ENCODE data around the gene FAM163A. TPM values are rescaled to one million over a fixed set of nuclear protein-coding genes. Genes with fewer than 3 reads are reported as not detected.

Gene FAM163A
- polyA plus RNA-seq, 3 donors: 0.90 to 2.1 (median 1.0) TPM

- no peak for DNase-seq (ENCODE audit: extremely low read depth in 1 of 11, low read depth in 9 of 11, low spot score in 4 of 11)
Measured at GRCh38 chr1:179808503-179808902, 65.4 kb downstream of the FAM163A start.

GRCh38 chr1:179809506-179810366 lies 66.6 kb downstream of the FAM163A start:
- peak in 8 of 11 donors; percentile 51 to 75 (median 68) for DNase-seq (ENCODE audit: extremely low read depth in 1 of 11, low read depth in 9 of 11, low spot score in 4 of 11)

GRCh38 chr1:179810367-179810715 lies 67.2 kb downstream of the FAM163A start:
- no peak for DNase-seq (ENCODE audit: extremely low read depth in 1 of 11, low read depth in 9 of 11, low spot score in 4 of 11)

GRCh38 chr1:179812501-179813292 lies 69.6 kb downstream of the FAM163A start:
- DNase-seq (ENCODE audit: extremely low read depth in 1 of 11, low read depth in 9 of 11, low spot score in 4 of 11): no peak

- no peak for DNase-seq (ENCODE audit: extremely low read depth in 1 of 11, low read depth in 9 of 11, low spot score in 4 of 11)
Measured at GRCh38 chr1:179813626-179814545, 70.8 kb downstream of the FAM163A start.

- DNase-seq (ENCODE audit: extremely low read depth in 1 of 11, low read depth in 9 of 11, low spot score in 4 of 11): no peak
Measured at GRCh38 chr1:179814546-179814838, 71.4 kb downstream of the FAM163A start.

- DNase-seq (ENCODE audit: extremely low read depth in 1 of 11, low read depth in 9 of 11, low spot score in 4 of 11): no peak
Measured at GRCh38 chr1:179815641-179816040, 72.5 kb downstream of the FAM163A start.

- no peak for DNase-seq (ENCODE audit: extremely low read depth in 1 of 11, low read depth in 9 of 11, low spot score in 4 of 11)
Measured at GRCh38 chr1:179816196-179816960, 73.3 kb downstream of the FAM163A start.

GRCh38 chr1:179817056-179817455 lies 74.0 kb downstream of the FAM163A start:
- DNase-seq (ENCODE audit: extremely low read depth in 1 of 11, low read depth in 9 of 11, low spot score in 4 of 11): no peak

GRCh38 chr1:179817789-179818188 lies 74.7 kb downstream of the FAM163A start:
- no peak for DNase-seq (ENCODE audit: extremely low read depth in 1 of 11, low read depth in 9 of 11, low spot score in 4 of 11)

- no peak for DNase-seq (ENCODE audit: extremely low read depth in 1 of 11, low read depth in 9 of 11, low spot score in 4 of 11)
Measured at GRCh38 chr1:179818260-179818659, 75.2 kb downstream of the FAM163A start.

- DNase-seq (ENCODE audit: extremely low read depth in 1 of 11, low read depth in 9 of 11, low spot score in 4 of 11): peak in 1 of 11 donors; percentile 27
Measured at GRCh38 chr1:179818743-179819173, 75.7 kb downstream of the FAM163A start.

GRCh38 chr1:179820226-179820970 lies 77.3 kb downstream of the FAM163A start:
- no peak for DNase-seq (ENCODE audit: extremely low read depth in 1 of 11, low read depth in 9 of 11, low spot score in 4 of 11)

- DNase-seq (ENCODE audit: extremely low read depth in 1 of 11, low read depth in 9 of 11, low spot score in 4 of 11): no peak
Measured at GRCh38 chr1:179821524-179821923, 78.4 kb downstream of the FAM163A start.

GRCh38 chr1:179822065-179822464 lies 79.0 kb downstream of the FAM163A start:
- DNase-seq (ENCODE audit: extremely low read depth in 1 of 11, low read depth in 9 of 11, low spot score in 4 of 11): no peak

GRCh38 chr1:179823693-179824092 lies 80.6 kb downstream of the FAM163A start:
- DNase-seq (ENCODE audit: extremely low read depth in 1 of 11, low read depth in 9 of 11, low spot score in 4 of 11): no peak

GRCh38 chr1:179824265-179824664 lies 81.2 kb downstream of the FAM163A start:
- DNase-seq (ENCODE audit: extremely low read depth in 1 of 11, low read depth in 9 of 11, low spot score in 4 of 11): no peak

- DNase-seq (ENCODE audit: extremely low read depth in 1 of 11, low read depth in 9 of 11, low spot score in 4 of 11): no peak
Measured at GRCh38 chr1:179825206-179825605, 82.1 kb downstream of the FAM163A start.

Measured in renal cortex interstitium (tissue), 11 donors.